NCI-H82 treated with DMSO at 0.1 percent for 48 hours (cell line): ENCODE results near the gene WDHD1.
"Not testable (repeated sequence)": the region's sequence is repeated elsewhere in the genome, so short reads cannot be mapped to it uniquely, and the experiment has no call there.

Experiments used
- DNase-seq: peaks from one replicate; lab custom pipeline; 2025; ENCODE audit not compliant: unreplicated experiment; lab: John Stamatoyannopoulos, UW

Gene WDHD1

GRCh38 chr14:55051165-55051422 lies 24.2 kb upstream of the WDHD1 start:
- no peak for DNase-seq

GRCh38 chr14:55048900-55049436 lies 22.1 kb upstream of the WDHD1 start:
- DNase-seq, result no peak

- no peak for DNase-seq
Measured at GRCh38 chr14:55047301-55048053, 20.6 kb upstream of the WDHD1 start.

- no peak for DNase-seq
Measured at GRCh38 chr14:55045087-55045486, 18.2 kb upstream of the WDHD1 start.

- no peak for DNase-seq
Measured at GRCh38 chr14:55043528-55043927, 16.6 kb upstream of the WDHD1 start.

GRCh38 chr14:55038708-55039107 lies 11.8 kb upstream of the WDHD1 start:
- no peak for DNase-seq

- DNase-seq, result not testable (repeated sequence)
Measured at GRCh38 chr14:55037995-55038394, 11.1 kb upstream of the WDHD1 start.

GRCh38 chr14:55031190-55031589 lies 4.3 kb upstream of the WDHD1 start:
- DNase-seq, result peak; percentile 56

GRCh38 chr14:55028476-55028875 lies 1.6 kb upstream of the WDHD1 start:
- no peak for DNase-seq

GRCh38 chr14:55028066-55028465 lies 1.2 kb upstream of the WDHD1 start:
- no peak for DNase-seq

GRCh38 chr14:55026441-55026792 lies 482 bp downstream of the WDHD1 start:
- no peak for DNase-seq

- DNase-seq, result no peak
Measured at GRCh38 chr14:55025948-55026347, 951 bp downstream of the WDHD1 start.

- not testable (repeated sequence) for DNase-seq
Measured at GRCh38 chr14:55024365-55024764, 2.5 kb downstream of the WDHD1 start.

GRCh38 chr14:55019968-55020554 lies 6.8 kb downstream of the WDHD1 start:
- no peak for DNase-seq

- DNase-seq, result no peak
Measured at GRCh38 chr14:55015006-55015405, 11.9 kb downstream of the WDHD1 start.

- DNase-seq, result no peak
Measured at GRCh38 chr14:55005071-55005470, 21.8 kb downstream of the WDHD1 start.

- DNase-seq, result no peak
Measured at GRCh38 chr14:55000381-55000780, 26.5 kb downstream of the WDHD1 start.

- no peak for DNase-seq
Measured at GRCh38 chr14:54985156-54985555, 41.7 kb downstream of the WDHD1 start.

GRCh38 chr14:54981698-54982097 lies 45.2 kb downstream of the WDHD1 start:
- DNase-seq, result no peak

- no peak for DNase-seq
Measured at GRCh38 chr14:54979039-54979438, 47.9 kb downstream of the WDHD1 start.

- DNase-seq, result no peak
Measured at GRCh38 chr14:54976316-54976715, 50.6 kb downstream of the WDHD1 start.

GRCh38 chr14:54975856-54976255 lies 51.0 kb downstream of the WDHD1 start:
- DNase-seq, result no peak
